HG03175 (cell line): ENCODE results near the gene PHF2.
"Not testable (repeated sequence)": the region's sequence is repeated elsewhere in the genome, so short reads cannot be mapped to it uniquely, and the experiment has no call there.

Experiments
- ATAC-seq: cut with Tn5 transposase; IDR thresholded peaks from one replicate; pipeline ENCODE4 v1.9.1; 2021; ENCODE audit warnings: mild to moderate bottlenecking, moderate library complexity; ENCODE audit not compliant: unreplicated experiment

The PHF2 gene

GRCh38 chr9:93662952-93663572 is 86.7 kb downstream of the PHF2 start:
- no peak for ATAC-seq

GRCh38 chr9:93663877-93664548 is 87.6 kb downstream of the PHF2 start:
- no peak for ATAC-seq

- ATAC-seq = no peak
These were observed 88.3 kb downstream of the PHF2 start for GRCh38 chr9:93664549-93665120.

GRCh38 chr9:93665128-93665636 is 88.8 kb downstream of the PHF2 start:
- no peak for ATAC-seq

GRCh38 chr9:93665637-93666438 is 89.5 kb downstream of the PHF2 start:
- no peak for ATAC-seq

- ATAC-seq = not testable (repeated sequence)
These were observed 90.0 kb downstream of the PHF2 start for GRCh38 chr9:93666439-93666784.

GRCh38 chr9:93667006-93667405 is 90.6 kb downstream of the PHF2 start:
- ATAC-seq = no peak

- no peak for ATAC-seq
These were observed 91.2 kb downstream of the PHF2 start for GRCh38 chr9:93667627-93668026.

GRCh38 chr9:93668261-93668871 is 92.0 kb downstream of the PHF2 start:
- ATAC-seq = no peak

GRCh38 chr9:93669116-93669957 is 93.0 kb downstream of the PHF2 start:
- ATAC-seq = no peak

- no peak for ATAC-seq
These were observed 93.5 kb downstream of the PHF2 start for GRCh38 chr9:93669958-93670207.

- no peak for ATAC-seq
These were observed 94.0 kb downstream of the PHF2 start for GRCh38 chr9:93670208-93671019.

GRCh38 chr9:93671020-93671338 is 94.6 kb downstream of the PHF2 start:
- no peak for ATAC-seq

- not testable (repeated sequence) for ATAC-seq
These were observed 96.1 kb downstream of the PHF2 start for GRCh38 chr9:93672330-93673020.

- ATAC-seq = no peak
These were observed 96.8 kb downstream of the PHF2 start for GRCh38 chr9:93673021-93673838.

- no peak for ATAC-seq
These were observed 97.5 kb downstream of the PHF2 start for GRCh38 chr9:93673839-93674334.

GRCh38 chr9:93674580-93675335 is 98.4 kb downstream of the PHF2 start:
- no peak for ATAC-seq
